SK-N-SH treated with all-trans-retinoic acid at 6 μM for 48 hours (cell line): ENCODE results near the gene CAPN13.
A peak's percentile ranks its signal among the peaks of the same experiment; 100 is the strongest.

Experiments
- ATAC-seq: fragments of 200-7000 bp; cut with Tn5 transposase; 3 replicates; pipeline ENCODE4 v1.9.1; 2020; ENCODE audit warnings: mild to moderate bottlenecking, moderate library complexity
- ARNTL ChIP-seq: fragments of 450-650 bp; formaldehyde crosslinking; IDR thresholded peaks from 2 replicates; pipeline ENCODE4 v1.5.0; 2020; ENCODE audit warnings: low read depth, mild to moderate bottlenecking, moderate library complexity, borderline replicate concordance
- BACH2 ChIP-seq: fragments of 250-450 bp; sonication (Bioruptor Pico); IDR thresholded peaks from 2 replicates; pipeline ENCODE4 v1.9.0; 2021; ENCODE audit warnings: mild to moderate bottlenecking, borderline replicate concordance
- CREB5 ChIP-seq: fragments of 250-450 bp; sonication (Bioruptor Pico); IDR thresholded peaks from 2 replicates; pipeline ENCODE4 v1.5.1; 2020; ENCODE audit warnings: low read depth, mild to moderate bottlenecking, moderate library complexity
- CSDC2 ChIP-seq: fragments of 250-450 bp; sonication (Bioruptor Pico); IDR thresholded peaks from 2 replicates; pipeline ENCODE4 v1.5.0; 2020; ENCODE audit warnings: mild to moderate bottlenecking, moderate library complexity
- CSRNP3 ChIP-seq: fragments of 250-450 bp; sonication (Bioruptor Pico); IDR thresholded peaks from 2 replicates; pipeline ENCODE4 v1.5.1; 2021; ENCODE audit warnings: mild to moderate bottlenecking, moderate library complexity
- ESRRG ChIP-seq: fragments of 250-450 bp; sonication (Bioruptor Pico); IDR thresholded peaks from 2 replicates; pipeline ENCODE4 v1.6.1; 2021; ENCODE audit warnings: mild to moderate bottlenecking
- GLIS3 ChIP-seq: fragments of 250-450 bp; sonication (Bioruptor Pico); IDR thresholded peaks from 2 replicates; pipeline ENCODE4 v1.5.0; 2020; ENCODE audit warnings: mild to moderate bottlenecking, moderate library complexity
- ISL1 ChIP-seq: fragments of 250-450 bp; sonication (Bioruptor Pico); IDR thresholded peaks from 2 replicates; pipeline ENCODE4 v2.1.2; 2022; ENCODE audit warnings: mild to moderate bottlenecking, moderate library complexity
- OSR1 ChIP-seq: fragments of 250-450 bp; sonication (Bioruptor Pico); IDR thresholded peaks from 2 replicates; pipeline ENCODE4 v1.8.0; 2022; ENCODE audit warnings: moderate library complexity, mild to moderate bottlenecking, inconsistent platforms
- POU6F1 ChIP-seq: fragments of 250-450 bp; sonication (Bioruptor Pico); IDR thresholded peaks from 2 replicates; pipeline ENCODE4 v1.8.0; 2021; ENCODE audit warnings: low read depth, mild to moderate bottlenecking, moderate library complexity, borderline replicate concordance
- RARB ChIP-seq: fragments of 250-450 bp; sonication (Bioruptor Pico); IDR thresholded peaks from 2 replicates; pipeline ENCODE4 v1.8.0; 2021; ENCODE audit warnings: mild to moderate bottlenecking, moderate library complexity
- SNAI2 ChIP-seq: fragments of 250-450 bp; sonication (Bioruptor Pico); IDR thresholded peaks from 2 replicates; pipeline ENCODE4 v1.5.0; 2020; ENCODE audit warnings: mild to moderate bottlenecking, moderate library complexity
- TCF4 ChIP-seq: fragments of 250-450 bp; sonication (Bioruptor Pico); IDR thresholded peaks from 2 replicates; pipeline ENCODE4 v1.8.0; 2021; ENCODE audit warnings: mild to moderate bottlenecking, moderate library complexity, borderline replicate concordance
- TOX ChIP-seq: fragments of 250-450 bp; sonication (Bioruptor Pico); IDR thresholded peaks from 2 replicates; pipeline ENCODE4 v1.8.0; 2021; ENCODE audit warnings: mild to moderate bottlenecking, moderate library complexity, borderline replicate concordance
- TSHZ2 ChIP-seq: fragments of 250-450 bp; sonication (Bioruptor Pico); IDR thresholded peaks from 2 replicates; pipeline ENCODE4 v1.5.0; 2020; ENCODE audit warnings: mild to moderate bottlenecking, moderate library complexity
- ZC3H10 ChIP-seq: fragments of 250-450 bp; sonication (Bioruptor Pico); IDR thresholded peaks from 2 replicates; pipeline ENCODE4 v1.5.1; 2021; ENCODE audit warnings: mild to moderate bottlenecking, moderate library complexity
- ZFP3 ChIP-seq: fragments of 250-450 bp; sonication (Bioruptor Pico); IDR thresholded peaks from 2 replicates; pipeline ENCODE4 v1.5.0; 2020; ENCODE audit warnings: mild to moderate bottlenecking, moderate library complexity
- ZFP30 ChIP-seq: fragments of 450-650 bp; formaldehyde crosslinking; IDR thresholded peaks from 2 replicates; pipeline ENCODE4 v1.5.0; 2022; ENCODE audit warnings: mild to moderate bottlenecking, moderate library complexity
- ZNF565 ChIP-seq: fragments of 450-650 bp; formaldehyde crosslinking; conservative IDR thresholded peaks from 2 replicates; pipeline ENCODE4 v1.5.0; 2020; ENCODE audit warnings: low read depth, mild to moderate bottlenecking, moderate library complexity
- ZNF70 ChIP-seq: fragments of 450-650 bp; formaldehyde crosslinking; IDR thresholded peaks from 2 replicates; pipeline ENCODE4 v1.5.0; 2020; ENCODE audit warnings: mild to moderate bottlenecking, moderate library complexity
- ZNF8 ChIP-seq: fragments of 450-650 bp; formaldehyde crosslinking; IDR thresholded peaks from 2 replicates; pipeline ENCODE4 v1.5.0; 2020; ENCODE audit warnings: mild to moderate bottlenecking, moderate library complexity

Gene CAPN13

GRCh38 chr2:30677861-30678385 is 129.3 kb downstream of the CAPN13 start:
- ATAC-seq: no peak; the same call in 2 of the 3 replicates
- TF ChIP-seq ZFP30 (no peak), GLIS3 (CRISPR knock-in tag) (no peak), ZNF8 (no peak), ZFP3 (CRISPR knock-in tag) (no peak), SNAI2 (CRISPR knock-in tag) (no peak), TCF4 (CRISPR knock-in tag) (no peak), CSDC2 (CRISPR knock-in tag) (no peak), ZNF70 (CRISPR knock-in tag) (no peak), CREB5 (CRISPR knock-in tag) (no peak), ESRRG (CRISPR knock-in tag) (no peak), OSR1 (CRISPR knock-in tag) (no peak), CSRNP3 (no peak), ISL1 (no peak), POU6F1 (no peak)

- TF ChIP-seq BACH2: no peak
- TF ChIP-seq ZFP30: no peak
- TF ChIP-seq ZNF565 (CRISPR knock-in tag): no peak
- TF ChIP-seq RARB (CRISPR knock-in tag): no peak
- TF ChIP-seq ESRRG (CRISPR knock-in tag): no peak
- TF ChIP-seq ZC3H10 (CRISPR knock-in tag): no peak
- TF ChIP-seq TSHZ2 (CRISPR knock-in tag): no peak
- no peak for TF ChIP-seq ARNTL
- no peak for TF ChIP-seq CREB5 (CRISPR knock-in tag)
- TF ChIP-seq ZFP3 (CRISPR knock-in tag): no peak
- TF ChIP-seq TCF4 (CRISPR knock-in tag): no peak
- no peak for TF ChIP-seq TOX (CRISPR knock-in tag)
- TF ChIP-seq CSDC2 (CRISPR knock-in tag): no peak
- peak; percentile 65 for ATAC-seq
Observed at GRCh38 chr2:30677231-30677630, 130.0 kb downstream of the CAPN13 start.

GRCh38 chr2:30675758-30676157 is 131.5 kb downstream of the CAPN13 start:
- no peak for ATAC-seq
- TF ChIP-seq CSRNP3 (no peak), POU6F1 (no peak)
